ENCODE data around the gene JAG1.

The JAG1 gene

GRCh38 chr20:10634211-10634610 lies 39.6 kb downstream of the JAG1 start:
- no peak for TF ChIP-seq CTCF (conservative IDR thresholded peaks at IDR 0.05; ENCODE audit: low read depth, low read length)
- DNase-seq (ENCODE audit: low read depth) = no peak
- no peak overlapping the region for H3K4me3 ChIP-seq (ENCODE audit: low read length)

GRCh38 chr20:10633718-10634117 lies 40.1 kb downstream of the JAG1 start:
- DNase-seq (ENCODE audit: low read depth) = no peak
- no peak for TF ChIP-seq CTCF (conservative IDR thresholded peaks at IDR 0.05; ENCODE audit: low read depth, low read length)
- H3K4me3 ChIP-seq (ENCODE audit: low read length) = no peak overlapping the region

- H3K4me3 ChIP-seq (ENCODE audit: low read length) = no peak overlapping the region
- TF ChIP-seq CTCF (conservative IDR thresholded peaks at IDR 0.05; ENCODE audit: low read depth, low read length) = no peak
- DNase-seq (ENCODE audit: low read depth) = no peak
Observed at GRCh38 chr20:10632721-10633509, 40.9 kb downstream of the JAG1 start.

- no peak for TF ChIP-seq CTCF (conservative IDR thresholded peaks at IDR 0.05; ENCODE audit: low read depth, low read length)
- no peak overlapping the region for H3K4me3 ChIP-seq (ENCODE audit: low read length)
- no peak for DNase-seq (ENCODE audit: low read depth)
Observed at GRCh38 chr20:10631126-10631525, 42.7 kb downstream of the JAG1 start.

- no peak overlapping the region for H3K4me3 ChIP-seq (ENCODE audit: low read length)
- DNase-seq (ENCODE audit: low read depth) = no peak
- TF ChIP-seq CTCF (conservative IDR thresholded peaks at IDR 0.05; ENCODE audit: low read depth, low read length) = no peak
Observed at GRCh38 chr20:10629946-10630650, 43.7 kb downstream of the JAG1 start.

- no peak overlapping the region for H3K4me3 ChIP-seq (ENCODE audit: low read length)
- no peak for DNase-seq (ENCODE audit: low read depth)
- TF ChIP-seq CTCF (conservative IDR thresholded peaks at IDR 0.05; ENCODE audit: low read depth, low read length) = no peak
Observed at GRCh38 chr20:10626896-10627295, 46.9 kb downstream of the JAG1 start.

GRCh38 chr20:10625641-10626040 lies 48.2 kb downstream of the JAG1 start:
- no peak for TF ChIP-seq CTCF (conservative IDR thresholded peaks at IDR 0.05; ENCODE audit: low read depth, low read length)
- no peak for DNase-seq (ENCODE audit: low read depth)
- no peak overlapping the region for H3K4me3 ChIP-seq (ENCODE audit: low read length)

Data from retinal pigment epithelial cell (primary cell).